Measurements from ENCODE around the gene THBS4. TPM values are rescaled to one million over a fixed set of nuclear protein-coding genes. Genes with fewer than 3 reads are reported as not detected.

The THBS4 gene
- total RNA-seq, 1 donor from 2014 or later: 135 TPM

DNA sequence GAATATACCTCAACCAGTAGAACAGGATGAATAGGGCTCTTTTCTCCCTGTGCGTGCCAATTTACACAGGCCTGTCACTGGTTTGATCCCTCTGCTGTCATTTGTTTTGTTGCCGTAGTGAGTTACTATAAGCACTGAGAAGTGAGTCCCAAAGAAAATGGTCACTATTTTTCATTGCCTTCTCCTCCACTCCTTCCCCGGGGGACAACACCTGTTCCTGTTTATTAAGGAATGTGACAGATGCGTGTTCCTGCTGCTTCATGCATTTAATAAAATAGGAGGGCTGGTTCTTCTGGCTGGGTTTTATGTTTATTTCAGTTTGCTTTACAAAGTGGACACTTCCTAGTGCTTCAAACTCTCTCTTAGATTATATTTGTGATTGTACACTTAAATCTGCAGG lies 6.4 kb downstream of the THBS4 start:
- Histone ChIP-seq H3K27ac (ENCODE audit: low read depth, low read length) (no peak overlapping the region), H3K9ac (ENCODE audit: low read depth in 1 of 3, low read length in 3 of 3) (no peak overlapping the region), H3K36me3 (ENCODE audit: control insufficient read depth in 3 of 3, insufficient read depth in 3 of 3, low read length in 3 of 3) (no peaks in the 10 kb centered on the region), H3K9me3 (ENCODE audit: control insufficient read depth in 3 of 3, low read length in 3 of 3) (no peaks in the 10 kb centered on the region), H3K4me1 (ENCODE audit: control insufficient read depth in 3 of 3, insufficient read depth in 3 of 3, low read length in 3 of 3) (peaks cover 0 to 3% (median 0%) of the 10 kb centered on the region in 3 donors), H3K27me3 (ENCODE audit: control insufficient read depth in 3 of 3, insufficient read depth in 3 of 3, low read length in 3 of 3) (peaks cover 0 to 4% (median 4%) of the 10 kb centered on the region in 3 donors), H3K4me3 (ENCODE audit: low read length in 3 of 3) (no peak overlapping the region)

DNA sequence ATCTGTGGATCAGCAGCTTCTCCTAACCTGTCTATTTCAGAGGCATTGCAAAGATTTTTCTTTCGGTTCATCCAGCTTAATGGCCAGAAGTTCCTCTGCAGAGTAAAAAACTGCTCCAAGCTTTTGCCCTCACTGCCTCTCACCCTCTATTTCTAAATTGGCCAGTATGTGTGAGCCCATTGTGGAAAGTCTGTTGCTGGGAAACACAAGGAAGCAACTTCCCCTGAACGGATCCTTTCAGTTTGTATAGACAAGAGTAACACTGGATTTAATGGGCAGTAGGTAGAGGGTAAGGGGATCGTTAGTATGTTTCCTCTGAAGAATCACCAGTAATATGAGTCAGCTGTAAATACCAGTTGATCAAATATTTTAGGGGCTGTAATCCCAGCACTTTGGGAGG lies 7.2 kb downstream of the THBS4 start:
- H3K4me3 ChIP-seq (ENCODE audit: low read length in 3 of 3): no peak overlapping the region
- H3K4me1 ChIP-seq (ENCODE audit: control insufficient read depth in 3 of 3, insufficient read depth in 3 of 3, low read length in 3 of 3): peaks cover 0 to 3% (median 0%) of the 10 kb centered on the region in 3 donors
- H3K9ac ChIP-seq (ENCODE audit: low read depth in 1 of 3, low read length in 3 of 3): no peak overlapping the region
- no peaks in the 10 kb centered on the region for H3K27me3 ChIP-seq (ENCODE audit: control insufficient read depth in 3 of 3, insufficient read depth in 3 of 3, low read length in 3 of 3)
- no peaks in the 10 kb centered on the region for H3K9me3 ChIP-seq (ENCODE audit: control insufficient read depth in 3 of 3, low read length in 3 of 3)
- H3K36me3 ChIP-seq (ENCODE audit: control insufficient read depth in 3 of 3, insufficient read depth in 3 of 3, low read length in 3 of 3): no peaks in the 10 kb centered on the region
- H3K27ac ChIP-seq (ENCODE audit: low read depth, low read length): no peak overlapping the region

DNA sequence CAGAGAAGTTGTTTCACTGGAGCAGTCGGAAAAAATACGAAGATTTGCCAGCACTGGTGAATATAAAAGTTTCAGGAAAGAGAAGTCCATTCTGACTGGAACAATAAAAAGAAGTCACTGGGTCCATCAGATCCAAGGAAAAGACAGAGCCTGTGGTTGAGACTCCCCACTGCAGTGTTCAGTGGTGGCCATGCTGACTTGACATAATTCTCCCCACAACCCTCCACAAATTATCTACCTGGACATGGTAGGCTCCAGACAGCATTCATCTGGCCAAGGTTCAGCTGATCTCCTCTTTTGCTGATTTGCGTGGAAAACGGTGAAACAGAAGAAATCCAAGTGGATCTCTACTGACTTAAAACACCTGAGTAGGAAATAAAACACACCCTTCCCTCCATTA lies 8.0 kb downstream of the THBS4 start:
- no peaks in the 10 kb centered on the region for H3K36me3 ChIP-seq (ENCODE audit: control insufficient read depth in 3 of 3, insufficient read depth in 3 of 3, low read length in 3 of 3)

DNA sequence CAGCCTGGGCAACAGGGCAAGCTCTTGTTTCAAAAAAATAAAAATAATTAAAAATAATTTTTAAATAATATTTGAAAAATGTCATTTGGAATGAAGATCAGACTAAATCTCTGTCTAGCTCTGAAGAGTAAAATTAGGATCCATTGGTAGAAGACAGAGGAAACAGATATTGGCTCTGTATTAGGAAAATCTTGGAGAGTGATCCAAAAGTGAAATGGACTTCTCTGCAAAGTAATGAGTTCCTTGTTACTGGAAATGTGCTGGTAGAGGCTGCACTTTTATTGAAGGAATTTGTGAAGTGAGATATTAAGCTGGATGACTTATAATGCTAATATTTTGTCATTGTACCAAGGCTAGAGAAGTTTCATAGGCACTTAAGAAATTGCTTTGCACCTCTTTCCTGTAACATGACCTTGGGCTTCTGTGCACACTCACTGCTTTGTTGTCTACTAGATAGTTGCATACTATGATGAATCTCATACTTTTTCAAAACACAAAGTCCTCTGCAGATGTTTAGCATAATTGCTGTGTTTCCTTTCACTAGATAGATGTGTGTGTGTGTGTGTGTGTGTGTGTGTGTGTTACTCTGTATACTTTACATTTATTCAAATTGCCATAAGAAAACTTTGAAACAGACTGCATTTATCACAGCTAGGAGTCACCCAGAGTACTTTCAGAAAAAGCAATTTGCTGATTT lies 13.1 kb downstream of the THBS4 start:
- Histone ChIP-seq H3K4me1 (ENCODE audit: control insufficient read depth in 3 of 3, insufficient read depth in 3 of 3, low read length in 3 of 3) (peaks cover 0 to 3% (median 0%) of the 10 kb centered on the region in 3 donors), H3K27me3 (ENCODE audit: control insufficient read depth in 3 of 3, insufficient read depth in 3 of 3, low read length in 3 of 3) (peaks cover 0 to 3% (median 0%) of the 10 kb centered on the region in 3 donors), H3K36me3 (ENCODE audit: control insufficient read depth in 3 of 3, insufficient read depth in 3 of 3, low read length in 3 of 3) (no peaks in the 10 kb centered on the region), H3K27ac (ENCODE audit: low read depth, low read length) (no peak overlapping the region), H3K9me3 (ENCODE audit: control insufficient read depth in 3 of 3, low read length in 3 of 3) (no peaks in the 10 kb centered on the region), H3K4me3 (ENCODE audit: low read length in 3 of 3) (no peak overlapping the region), H3K9ac (ENCODE audit: low read depth in 1 of 3, low read length in 3 of 3) (no peak overlapping the region)

More for the DNA sequence above, 8.0 kb downstream of the THBS4 start:
- H3K9me3 ChIP-seq (ENCODE audit: control insufficient read depth in 3 of 3, low read length in 3 of 3): no peaks in the 10 kb centered on the region
- H3K9ac ChIP-seq (ENCODE audit: low read depth in 1 of 3, low read length in 3 of 3): no peak overlapping the region
- no peak overlapping the region for H3K27ac ChIP-seq (ENCODE audit: low read depth, low read length)
- no peak overlapping the region for H3K4me3 ChIP-seq (ENCODE audit: low read length in 3 of 3)
- no peaks in the 10 kb centered on the region for H3K27me3 ChIP-seq (ENCODE audit: control insufficient read depth in 3 of 3, insufficient read depth in 3 of 3, low read length in 3 of 3)
- peaks cover 0 to 3% (median 0%) of the 10 kb centered on the region in 3 donors for H3K4me1 ChIP-seq (ENCODE audit: control insufficient read depth in 3 of 3, insufficient read depth in 3 of 3, low read length in 3 of 3)

DNA sequence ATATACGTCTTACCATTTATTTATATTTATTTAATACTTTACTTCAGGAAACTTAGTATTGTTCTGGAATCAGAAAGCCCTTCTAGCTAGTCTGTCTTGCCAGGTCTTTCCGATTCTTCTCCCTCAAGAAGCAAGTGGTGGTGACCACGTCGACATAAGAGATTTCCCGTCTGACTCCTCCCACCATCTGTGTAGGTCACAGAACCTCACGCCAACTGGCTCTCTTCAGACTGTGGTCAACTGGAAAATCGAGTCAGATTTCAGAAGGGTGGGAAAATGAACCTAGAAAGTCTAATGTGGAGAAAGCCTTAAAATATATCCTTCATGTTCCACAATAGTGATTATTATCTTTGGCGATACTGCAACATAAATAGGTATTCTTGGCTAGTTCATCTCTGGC lies 17.3 kb downstream of the THBS4 start:
- Histone ChIP-seq H3K27ac (ENCODE audit: low read depth, low read length) (no peak overlapping the region), H3K9ac (ENCODE audit: low read depth in 1 of 3, low read length in 3 of 3) (no peak overlapping the region), H3K4me3 (ENCODE audit: low read length in 3 of 3) (no peak overlapping the region), H3K9me3 (ENCODE audit: control insufficient read depth in 3 of 3, low read length in 3 of 3) (no peaks in the 10 kb centered on the region), H3K4me1 (ENCODE audit: control insufficient read depth in 3 of 3, insufficient read depth in 3 of 3, low read length in 3 of 3) (peaks cover 0 to 3% (median 0%) of the 10 kb centered on the region in 3 donors), H3K27me3 (ENCODE audit: control insufficient read depth in 3 of 3, insufficient read depth in 3 of 3, low read length in 3 of 3) (peaks cover 0 to 3% (median 0%) of the 10 kb centered on the region in 3 donors), H3K36me3 (ENCODE audit: control insufficient read depth in 3 of 3, insufficient read depth in 3 of 3, low read length in 3 of 3) (no peaks in the 10 kb centered on the region)

DNA sequence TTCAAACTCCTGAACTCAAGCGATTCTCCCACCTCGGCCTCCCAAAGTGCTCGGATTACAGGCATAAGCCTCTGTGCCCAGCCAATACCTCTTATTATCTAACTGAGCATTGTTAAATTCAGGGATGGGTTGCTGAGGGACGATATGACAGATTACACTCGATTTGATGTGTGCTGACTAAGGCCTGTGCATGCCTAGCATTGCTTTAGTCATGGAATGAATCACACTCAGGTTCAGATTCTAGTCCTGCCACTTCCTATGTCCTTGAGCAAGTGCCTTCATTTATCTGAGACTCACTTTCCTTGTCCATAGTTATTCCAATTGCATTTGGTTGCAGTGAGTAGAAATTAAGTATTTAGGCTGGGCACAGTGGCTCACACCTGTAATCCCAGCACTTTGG lies 19.5 kb downstream of the THBS4 start:
- no peak overlapping the region for H3K4me3 ChIP-seq (ENCODE audit: low read length in 3 of 3)
- H3K27ac ChIP-seq (ENCODE audit: low read depth, low read length): no peak overlapping the region
- H3K9ac ChIP-seq (ENCODE audit: low read depth in 1 of 3, low read length in 3 of 3): no peak overlapping the region
- no peaks in the 10 kb centered on the region for H3K9me3 ChIP-seq (ENCODE audit: control insufficient read depth in 3 of 3, low read length in 3 of 3)
- peaks cover 0 to 3% (median 0%) of the 10 kb centered on the region in 3 donors for H3K27me3 ChIP-seq (ENCODE audit: control insufficient read depth in 3 of 3, insufficient read depth in 3 of 3, low read length in 3 of 3)
- H3K36me3 ChIP-seq (ENCODE audit: control insufficient read depth in 3 of 3, insufficient read depth in 3 of 3, low read length in 3 of 3): peaks cover 0 to 2% (median 0%) of the 10 kb centered on the region in 3 donors
- H3K4me1 ChIP-seq (ENCODE audit: control insufficient read depth in 3 of 3, insufficient read depth in 3 of 3, low read length in 3 of 3): peaks cover 0 to 3% (median 0%) of the 10 kb centered on the region in 3 donors

DNA sequence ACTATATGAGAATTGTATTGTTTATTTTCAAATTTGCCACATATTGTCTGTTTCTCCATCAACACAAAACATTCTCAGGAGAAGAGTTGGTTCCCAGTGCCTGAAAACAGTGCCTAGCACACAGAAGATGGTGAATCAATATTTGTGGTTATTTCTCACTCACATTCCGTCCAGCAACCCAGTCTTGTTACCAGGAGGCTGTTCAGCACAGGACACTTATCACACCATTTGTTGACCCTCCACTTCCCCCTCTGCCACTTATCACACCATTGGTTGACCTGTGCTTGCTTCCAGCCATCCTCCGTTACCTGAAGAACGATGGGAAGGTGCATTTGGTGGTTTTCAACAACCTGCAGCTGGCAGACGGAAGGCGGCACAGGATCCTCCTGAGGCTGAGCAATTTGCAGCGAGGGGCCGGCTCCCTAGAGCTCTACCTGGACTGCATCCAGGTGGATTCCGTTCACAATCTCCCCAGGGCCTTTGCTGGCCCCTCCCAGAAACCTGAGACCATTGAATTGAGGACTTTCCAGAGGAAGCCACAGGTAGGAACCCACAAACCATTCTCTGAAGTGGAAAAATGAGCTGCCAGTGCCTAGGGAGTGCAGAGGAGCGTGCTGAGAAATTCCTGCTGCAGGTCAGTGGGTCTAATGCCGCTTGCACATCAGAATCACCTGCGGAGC lies 20.5 kb downstream of the THBS4 start:
- no peak overlapping the region for H3K4me3 ChIP-seq (ENCODE audit: low read length in 3 of 3)
- H3K4me1 ChIP-seq (ENCODE audit: control insufficient read depth in 3 of 3, insufficient read depth in 3 of 3, low read length in 3 of 3): peaks cover 0 to 3% (median 0%) of the 10 kb centered on the region in 3 donors
- no peak overlapping the region for H3K9ac ChIP-seq (ENCODE audit: low read depth in 1 of 3, low read length in 3 of 3)
- peaks cover 0 to 2% (median 0%) of the 10 kb centered on the region in 3 donors for H3K36me3 ChIP-seq (ENCODE audit: control insufficient read depth in 3 of 3, insufficient read depth in 3 of 3, low read length in 3 of 3)
- H3K27ac ChIP-seq (ENCODE audit: low read depth, low read length): no peak overlapping the region
- H3K9me3 ChIP-seq (ENCODE audit: control insufficient read depth in 3 of 3, low read length in 3 of 3): no peaks in the 10 kb centered on the region
- H3K27me3 ChIP-seq (ENCODE audit: control insufficient read depth in 3 of 3, insufficient read depth in 3 of 3, low read length in 3 of 3): no peaks in the 10 kb centered on the region

DNA sequence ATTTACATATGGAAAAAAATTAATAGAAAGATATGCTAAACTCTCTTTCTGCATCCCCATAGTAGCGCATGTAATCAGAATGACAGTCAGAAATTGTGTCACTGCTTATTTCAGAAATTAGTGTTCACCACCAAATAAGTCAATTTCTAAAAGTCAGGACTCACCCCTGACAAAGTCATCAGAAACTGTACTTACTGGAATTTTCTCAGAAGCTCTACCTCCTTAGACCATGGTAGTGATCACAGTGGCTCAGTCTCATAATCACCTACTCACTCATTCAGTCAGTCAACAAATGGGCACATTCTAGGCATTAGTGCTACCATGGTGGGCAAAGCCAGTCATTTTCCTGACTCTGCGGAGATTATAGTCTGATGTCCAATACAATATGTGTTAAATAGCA lies 22.0 kb downstream of the THBS4 start:
- no peaks in the 10 kb centered on the region for H3K27me3 ChIP-seq (ENCODE audit: control insufficient read depth in 3 of 3, insufficient read depth in 3 of 3, low read length in 3 of 3)
- no peaks in the 10 kb centered on the region for H3K9me3 ChIP-seq (ENCODE audit: control insufficient read depth in 3 of 3, low read length in 3 of 3)
- H3K4me3 ChIP-seq (ENCODE audit: low read length in 3 of 3): no peak overlapping the region
- H3K4me1 ChIP-seq (ENCODE audit: control insufficient read depth in 3 of 3, insufficient read depth in 3 of 3, low read length in 3 of 3): no peaks in the 10 kb centered on the region
- H3K9ac ChIP-seq (ENCODE audit: low read depth in 1 of 3, low read length in 3 of 3): no peak overlapping the region
- peaks cover 0 to 2% (median 2%) of the 10 kb centered on the region in 3 donors for H3K36me3 ChIP-seq (ENCODE audit: control insufficient read depth in 3 of 3, insufficient read depth in 3 of 3, low read length in 3 of 3)
- no peak overlapping the region for H3K27ac ChIP-seq (ENCODE audit: low read depth, low read length)

DNA sequence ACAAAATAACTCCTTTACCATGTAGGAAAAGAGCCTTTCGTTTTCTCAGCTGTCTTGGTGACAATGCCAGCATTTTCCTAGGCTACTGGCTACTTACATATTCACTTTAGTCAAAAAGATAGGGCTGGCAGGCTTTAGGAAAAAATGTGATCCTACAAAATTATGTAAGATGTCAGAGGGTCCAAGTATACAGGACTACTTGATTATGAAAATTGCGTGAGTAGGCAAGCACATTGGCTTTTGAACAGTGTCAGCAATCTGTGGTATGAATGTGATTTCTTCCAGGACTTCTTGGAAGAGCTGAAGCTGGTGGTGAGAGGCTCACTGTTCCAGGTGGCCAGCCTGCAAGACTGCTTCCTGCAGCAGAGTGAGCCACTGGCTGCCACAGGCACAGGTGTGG lies 22.8 kb downstream of the THBS4 start:
- Histone ChIP-seq H3K9ac (ENCODE audit: low read depth in 1 of 3, low read length in 3 of 3) (no peak overlapping the region), H3K27ac (ENCODE audit: low read depth, low read length) (no peak overlapping the region), H3K36me3 (ENCODE audit: control insufficient read depth in 3 of 3, insufficient read depth in 3 of 3, low read length in 3 of 3) (peaks cover 0 to 2% (median 2%) of the 10 kb centered on the region in 3 donors), H3K4me1 (ENCODE audit: control insufficient read depth in 3 of 3, insufficient read depth in 3 of 3, low read length in 3 of 3) (no peaks in the 10 kb centered on the region), H3K9me3 (ENCODE audit: control insufficient read depth in 3 of 3, low read length in 3 of 3) (no peaks in the 10 kb centered on the region), H3K27me3 (ENCODE audit: control insufficient read depth in 3 of 3, insufficient read depth in 3 of 3, low read length in 3 of 3) (no peaks in the 10 kb centered on the region), H3K4me3 (ENCODE audit: low read length in 3 of 3) (no peak overlapping the region)

DNA sequence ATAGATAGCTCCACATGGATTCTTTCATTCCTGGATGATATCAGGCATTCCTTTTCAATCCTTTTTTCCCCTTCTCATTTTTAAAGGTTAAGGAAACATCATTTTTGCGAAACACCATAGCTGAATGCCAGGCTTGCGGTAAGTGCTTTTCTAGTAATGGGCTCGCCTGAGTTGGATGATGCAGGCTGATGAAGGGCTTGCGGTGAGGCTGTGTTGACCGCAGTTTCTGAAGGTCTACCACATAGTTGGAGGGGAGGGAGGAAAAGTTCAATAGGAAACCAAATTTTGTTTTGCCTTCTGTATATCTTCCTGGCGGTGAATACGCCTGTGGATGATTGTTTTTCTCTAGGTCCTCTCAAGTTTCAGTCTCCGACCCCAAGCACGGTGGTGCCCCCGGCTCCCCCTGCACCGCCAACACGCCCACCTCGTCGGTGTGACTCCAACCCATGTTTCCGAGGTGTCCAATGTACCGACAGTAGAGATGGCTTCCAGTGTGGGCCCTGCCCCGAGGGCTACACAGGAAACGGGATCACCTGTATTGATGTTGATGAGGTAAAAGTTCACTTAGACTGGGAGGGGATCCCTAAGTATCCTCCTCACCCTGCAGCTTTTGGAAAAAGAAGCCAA lies 24.3 kb downstream of the THBS4 start:
- Histone ChIP-seq H3K4me1 (ENCODE audit: control insufficient read depth in 3 of 3, insufficient read depth in 3 of 3, low read length in 3 of 3) (no peaks in the 10 kb centered on the region), H3K4me3 (ENCODE audit: low read length in 3 of 3) (no peak overlapping the region), H3K36me3 (ENCODE audit: control insufficient read depth in 3 of 3, insufficient read depth in 3 of 3, low read length in 3 of 3) (peaks cover 0 to 2% (median 2%) of the 10 kb centered on the region in 3 donors), H3K27me3 (ENCODE audit: control insufficient read depth in 3 of 3, insufficient read depth in 3 of 3, low read length in 3 of 3) (no peaks in the 10 kb centered on the region), H3K27ac (ENCODE audit: low read depth, low read length) (no peak overlapping the region), H3K9me3 (ENCODE audit: control insufficient read depth in 3 of 3, low read length in 3 of 3) (no peaks in the 10 kb centered on the region), H3K9ac (ENCODE audit: low read depth in 1 of 3, low read length in 3 of 3) (no peak overlapping the region)

Measured in skeletal muscle tissue (tissue), 4 donors.